K562 (cell line): ENCODE results near the gene GGTLC1. TPM values are rescaled to one million over a fixed set of nuclear protein-coding genes. Genes with fewer than 3 reads are reported as not detected.

Experiments
- ATAC-seq: fragments of 200-7000 bp; cut with Tn5 transposase; 3 replicates; pipeline ENCODE4 v1.9.1; 2020; ENCODE audit warnings: moderate library complexity
- BruUV-seq: library from RNA; stranded (reverse); fragments of 400-500 nt; replicated peaks from 2 replicates; lab custom pipeline; 2021; lab: Mats Ljungman, UMichigan
- CTCF ChIA-PET: fragments of 300-600 bp; formaldehyde crosslinking; extraction: SDS; loops from one replicate; lab custom pipeline; 2021; ENCODE audit warnings: low intra/inter-chr PET ratio; lab: Yijun Ruan, JAX
- POLR2A ChIA-PET: fragments of 300-600, 350-650 bp; sonication (Branson Sonifier 250); formaldehyde crosslinking; extraction: SDS; loops from one replicate; lab custom pipeline; 2021; ENCODE audit warnings: antibody characterized with exemption, inconsistent platforms; lab: Yijun Ruan, JAX
- DNase-seq, 4 experiments: peaks; one replicate each; pipeline versions ENCODE4 v3.0.0 to v3.0.0-alpha.2; 2011 to 2018; ENCODE audit warnings: low spot score in 3 of 4, mixed read lengths in 3 of 4; ENCODE audit errors: extremely low read depth in 1 of 4
- FAIRE-seq: peaks from 2 replicates; lab custom pipeline; 2011; peaks lifted over from hg19 to GRCh38; lab: Jason Lieb, UNC
- H2AFZ ChIP-seq: 2 replicates; pipeline ENCODE4 v1.6.0; 2011; ENCODE audit warnings: low read depth, low read length, control low read depth, inconsistent platforms
- H3K27ac ChIP-seq: fragments of 200-600 bp; 3 replicates; pipeline ENCODE4 v1.8.0; 2011; ENCODE audit warnings: low read depth, mild to moderate bottlenecking, control low read depth, inconsistent platforms, low read length, moderate library complexity, mixed read lengths; ENCODE audit errors: extremely low read depth
- H3K27me3 ChIP-seq, 2 experiments: fragments of 300-600 bp in 1 of 2; 2 replicates in 1 of 2; 3 replicates in 1 of 2; pipeline versions ENCODE4 v1.6.0 to v1.8.0; 2011; ENCODE audit warnings: inconsistent platforms in 2 of 2, low read length in 2 of 2, mild to moderate bottlenecking in 1 of 2, mixed read lengths in 1 of 2, moderate library complexity in 1 of 2; ENCODE audit not compliant: control insufficient read depth in 2 of 2, insufficient read depth in 2 of 2
- H3K36me3 ChIP-seq: fragments of 300-600 bp; 3 replicates; pipeline ENCODE4 v1.8.0; 2011; ENCODE audit warnings: mild to moderate bottlenecking, low read length, inconsistent platforms; ENCODE audit not compliant: control insufficient read depth, insufficient read depth
- H3K4me1 ChIP-seq, 2 experiments: fragments of 200-600 bp in 1 of 2; replicated peaks in 1 of 2; 2 replicates in 1 of 2; 3 replicates in 1 of 2; pipeline versions ENCODE4 v1.5.1 to v1.8.0; 2011; ENCODE audit warnings: inconsistent platforms in 2 of 2, low read length in 2 of 2, mild to moderate bottlenecking in 1 of 2, mixed read lengths in 1 of 2, moderate library complexity in 1 of 2; ENCODE audit not compliant: control insufficient read depth in 2 of 2, insufficient read depth in 2 of 2
- H3K4me2 ChIP-seq: 2 replicates; pipeline ENCODE4 v1.6.1; 2011; ENCODE audit warnings: low read length, control low read depth, inconsistent platforms, mixed read lengths; ENCODE audit not compliant: insufficient read depth
- H3K4me3 ChIP-seq: fragments of 200-600 bp; sonication (generic), shearing (Covaris generic); 2 replicates; pipeline ENCODE4 v1.5.1; 2016; ENCODE audit warnings: control low read depth, inconsistent platforms
- H3K79me2 ChIP-seq: fragments of 200-600 bp; 3 replicates; pipeline ENCODE4 v1.8.0; 2011; ENCODE audit warnings: low read length, inconsistent platforms; ENCODE audit not compliant: control insufficient read depth, insufficient read depth
- H3K9ac ChIP-seq, 2 experiments: 2 replicates each; pipeline versions ENCODE4 v1.6.0 to v1.6.1; 2011; ENCODE audit warnings: low read depth in 2 of 2, low read length in 2 of 2, control low read depth in 1 of 2, inconsistent platforms in 1 of 2, mild to moderate bottlenecking in 1 of 2, mixed read lengths in 1 of 2; ENCODE audit not compliant: insufficient read depth in 1 of 2
- H3K9me1 ChIP-seq: one replicate; pipeline ENCODE4 v1.6.0; 2011; ENCODE audit warnings: inconsistent platforms, mild to moderate bottlenecking, low read length, moderate library complexity; ENCODE audit not compliant: control insufficient read depth, insufficient read depth
- H3K9me3 ChIP-seq: replicated peaks from 2 replicates; pipeline ENCODE4 v1.5.1; 2011; ENCODE audit warnings: low read depth, low read length, inconsistent platforms; ENCODE audit not compliant: control insufficient read depth, insufficient read depth
- H4K20me1 ChIP-seq: replicated peaks from 2 replicates; pipeline ENCODE4 v1.6.1; 2011; ENCODE audit warnings: low read length, inconsistent platforms, mixed read lengths; ENCODE audit not compliant: control insufficient read depth, insufficient read depth
- CSDE1 ChIP-seq, 2 experiments: fragments of 450-650 bp; IDR thresholded peaks; 2 replicates each; pipeline ENCODE4 v1.6.1; 2016; ENCODE audit warnings: mild to moderate bottlenecking in 1 of 2
- ESRRB ChIP-seq: fragments of 250-450 bp; sonication (Bioruptor Pico); IDR thresholded peaks from 2 replicates; pipeline ENCODE4 v1.5.0; 2020; ENCODE audit warnings: mild to moderate bottlenecking, moderate library complexity, borderline replicate concordance
- HIVEP1 ChIP-seq: fragments of 250-450 bp; sonication (Bioruptor Pico); IDR thresholded peaks from 2 replicates; pipeline ENCODE4 v1.4.0; 2020; ENCODE audit warnings: mild to moderate bottlenecking
- NCOA2 ChIP-seq, 2 experiments: fragments of 450-650 bp; IDR thresholded peaks; 2 replicates each; pipeline ENCODE4 v1.6.1; 2018; ENCODE audit warnings: mild to moderate bottlenecking in 2 of 2, moderate library complexity in 1 of 2; ENCODE audit not compliant: partially characterized antibody in 2 of 2
- TRIM24 ChIP-seq, 2 experiments: fragments of 450-650 bp; IDR thresholded peaks; 2 replicates each; pipeline ENCODE4 v1.6.1; 2016
- ZNF184 ChIP-seq: sonication (generic); formaldehyde crosslinking; IDR thresholded peaks from 2 replicates; pipeline ENCODE4 v1.5.0; 2020; ENCODE audit warnings: missing genetic modification reagents
- ZNF551 ChIP-seq: fragments of 250-450 bp; sonication (Bioruptor Pico); IDR thresholded peaks from 2 replicates; pipeline ENCODE4 v1.5.0; 2021; ENCODE audit warnings: mild to moderate bottlenecking, moderate library complexity
- WGBS: fragments of 100-300 bp; shearing (Covaris generic); methylation state at CpG from one replicate; pipeline ENCODE4 v1.1.6; 2016; ENCODE audit warnings: low coverage, mixed read lengths; ENCODE audit not compliant: insufficient coverage; ENCODE audit errors: missing lambda C conversion rate; 5-methylcytosine and 5-hydroxymethylcytosine counted together
- in situ Hi-C: fragments of 300-500 bp; cut with MboI; formaldehyde crosslinking; loops from 4 replicates; pipeline ENCODE4 v1.15.0; 2018; ENCODE audit warnings: inconsistent platforms, mixed read lengths
- intact Hi-C: fragments of 100-400 bp; cut with micrococcal nuclease; formaldehyde crosslinking; loops from 2 replicates; pipeline ENCODE4 v1.14.2; 2022
- polyA plus RNA-seq, 8 experiments: library from polyadenylated mRNA; depleted of rRNA in 4 of 8; stranded (reverse) in 5 of 8; unstranded in 3 of 8; fragments of >200 nt; fragmentation: Nextera tagmentation in 2 of 8; fragmentation: Illumina TruSeq in 1 of 8; extraction: Ambion mirVana in 2 of 8; extraction: Trizol in 1 of 8; gene quantifications; 2 replicates each; pipeline versions ENCODE4 v1.2.1 to v1.2.3, GENCODE V29; 2011 to 2014; ENCODE audit warnings: inconsistent platforms in 1 of 8, missing spikeins in 1 of 8
- total RNA-seq, 7 experiments: library from RNA; depleted of rRNA in 6 of 7; stranded (reverse); fragments of >200 nt in 6 of 7; fragmentation: Illumina TruSeq in 2 of 7; extraction: Trizol in 2 of 7; gene quantifications; 2 replicates each; pipeline versions ENCODE4 v1.2.1 to v1.2.3, GENCODE V29; 2011 to 2021; ENCODE audit warnings: low replicate concordance in 1 of 7
- TF ChIP-seq, protein P1 (sequence below), 2 experiments: IDR thresholded peaks; 2 replicates each; pipeline ENCODE4 v1.6.1; 2011; ENCODE audit warnings: borderline replicate concordance in 1 of 2, control low read depth in 1 of 2, low read depth in 1 of 2, low read length in 1 of 2, mild to moderate bottlenecking in 1 of 2, mixed read lengths in 1 of 2, moderate library complexity in 1 of 2; ENCODE audit not compliant: insufficient read depth in 1 of 2, insufficient read length in 1 of 2, poor library complexity in 1 of 2, severe bottlenecking in 1 of 2; ENCODE audit errors: extremely low read depth in 1 of 2
- TF ChIP-seq, protein P2 (sequence below): fragments of 250-450 bp; sonication (Bioruptor Pico); IDR thresholded peaks from 2 replicates; pipeline ENCODE4 v1.5.0; 2021

The GGTLC1 gene
- total and polyA plus RNA-seq, 9 of the 15 experiments (the other 6 are each of a cell fraction or from before 2014, with no cell fraction given): not detected

DNA sequence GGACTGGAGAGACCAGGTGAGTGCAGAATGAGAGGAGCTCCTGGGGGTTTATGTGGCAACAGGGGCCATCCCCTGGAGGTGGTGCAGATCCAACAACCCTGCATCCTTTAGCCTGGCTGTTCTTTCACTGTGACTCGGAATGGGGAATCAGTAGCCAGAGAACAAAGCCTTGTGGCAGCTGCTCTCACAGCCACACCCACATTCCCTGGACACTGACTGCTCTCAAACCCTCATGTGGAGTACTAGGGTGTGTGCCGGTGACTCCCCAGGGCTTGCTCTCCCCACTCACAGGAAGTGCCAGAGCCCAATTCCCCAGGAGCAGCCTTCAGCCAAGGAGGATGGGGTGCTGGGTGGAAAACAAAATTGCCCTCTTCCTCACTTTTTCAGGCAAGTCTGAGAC is 30.2 kb upstream of the GGTLC1 start (continued):
- TF ChIP-seq, protein P1, sequence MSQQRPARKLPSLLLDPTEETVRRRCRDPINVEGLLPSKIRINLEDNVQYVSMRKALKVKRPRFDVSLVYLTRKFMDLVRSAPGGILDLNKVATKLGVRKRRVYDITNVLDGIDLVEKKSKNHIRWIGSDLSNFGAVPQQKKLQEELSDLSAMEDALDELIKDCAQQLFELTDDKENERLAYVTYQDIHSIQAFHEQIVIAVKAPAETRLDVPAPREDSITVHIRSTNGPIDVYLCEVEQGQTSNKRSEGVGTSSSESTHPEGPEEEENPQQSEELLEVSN (IDR thresholded peaks at IDR 0.05; ENCODE audit: borderline replicate concordance in 1 of 2, extremely low read depth in 1 of 2, insufficient read depth in 1 of 2, insufficient read length in 1 of 2, low read depth in 1 of 2, low read length in 1 of 2, poor library complexity in 1 of 2, severe bottlenecking in 1 of 2): no peak
- TF ChIP-seq NCOA2 (IDR thresholded peaks at IDR 0.05; ENCODE audit: partially characterized antibody in 2 of 2) (no peak), ZNF184 (CRISPR knock-in tag) (no peak), HIVEP1 (CRISPR knock-in tag) (no peak), ZNF551 (CRISPR knock-in tag) (no peak), ESRRB (no peak)
- TF ChIP-seq, protein P2, sequence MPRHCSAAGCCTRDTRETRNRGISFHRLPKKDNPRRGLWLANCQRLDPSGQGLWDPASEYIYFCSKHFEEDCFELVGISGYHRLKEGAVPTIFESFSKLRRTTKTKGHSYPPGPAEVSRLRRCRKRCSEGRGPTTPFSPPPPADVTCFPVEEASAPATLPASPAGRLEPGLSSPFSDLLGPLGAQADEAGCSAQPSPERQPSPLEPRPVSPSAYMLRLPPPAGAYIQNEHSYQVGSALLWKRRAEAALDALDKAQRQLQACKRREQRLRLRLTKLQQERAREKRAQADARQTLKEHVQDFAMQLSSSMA: no peak
- TF ChIP-seq, all 486 proteins: peak for 0

DNA sequence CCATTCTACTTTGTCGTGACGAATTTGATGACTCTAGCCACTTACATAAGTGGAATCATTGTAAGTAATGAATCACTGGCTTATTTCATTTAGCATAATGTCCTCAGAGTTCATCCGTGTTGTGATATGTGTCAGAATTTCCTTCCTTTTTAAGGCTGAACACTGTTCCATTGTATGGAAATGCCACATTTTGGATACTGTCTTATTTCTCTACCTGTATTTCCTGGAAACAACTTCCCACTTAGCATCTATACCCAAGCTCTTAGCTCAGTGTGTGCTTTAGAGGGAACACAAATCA is 28.8 kb upstream of the GGTLC1 start:
- intact Hi-C loops (no loop called here), in situ Hi-C loops (no loop called here)
- H3K79me2 ChIP-seq: no peaks in the 10 kb centered on the region
- no TSS peak for BruUV-seq
- no peaks in the 10 kb centered on the region for H3K36me3 ChIP-seq
- H3K9ac ChIP-seq: no peak overlapping the region
- ChIA-PET CTCF (no interaction called here), POLR2A (no interaction called here)
- H3K4me1 ChIP-seq: no peaks in the 10 kb centered on the region
- ATAC-seq: no peak
- H3K27ac ChIP-seq: no peak overlapping the region
- H3K4me3 ChIP-seq: no peak overlapping the region
- DNase-seq: no peak
- no peak overlapping the region for H2AFZ ChIP-seq
- H3K27me3 ChIP-seq: peaks cover 0 to 10% of the 10 kb centered on the region in 2 experiments; a peak in 1 of 5 replicates
- H3K9me1 ChIP-seq: no peaks in the 10 kb centered on the region
- H3K4me2 ChIP-seq: no peak overlapping the region
- no peak for FAIRE-seq
- TF ChIP-seq TRIM24 (IDR thresholded peaks at IDR 0.05) (no peak), CSDE1 (IDR thresholded peaks at IDR 0.05) (no peak)
- 0% methylated on average over 3 of the region's 3 CpGs for WGBS
- H3K9me3 ChIP-seq: no peaks in the 10 kb centered on the region
- no peaks in the 10 kb centered on the region for H4K20me1 ChIP-seq
